H1 (cell line): Measurements from ENCODE around the gene CCNA2. TPM values are rescaled to one million over a fixed set of nuclear protein-coding genes. Genes with fewer than 3 reads are reported as not detected.

ENCODE experiments used
- YY1 ChIP-seq: IDR thresholded peaks from 2 replicates; pipeline ENCODE4 v1.6.1; 2011; ENCODE audit warnings: low read depth, mild to moderate bottlenecking, low read length
- polyA plus RNA-seq, 7 experiments: library from polyadenylated mRNA; depleted of rRNA in 3 of 7; stranded (reverse) in 5 of 7; unstranded in 2 of 7; fragments of >200 nt in 5 of 7; fragments of 200-250 nt in 2 of 7; gene quantifications; 1 replicate in 5 of 7; 2 replicates in 1 of 7; 4 replicates in 1 of 7; pipeline versions ENCODE4 v1.2.1 to v1.2.3, GENCODE V29; 2011 to 2013; ENCODE audit warnings: missing spikeins in 2 of 7, mixed read lengths in 2 of 7
- total RNA-seq: library from RNA; stranded (reverse); fragmentation: NEBNext Ultra II Directional; extraction: Animal tissue kit (Norgen Biotek cat#: 25700); gene quantifications from 2 replicates; pipeline ENCODE4 v1.2.1, GENCODE V29; 2021
- TF ChIP-seq, protein P1 (sequence below): IDR thresholded peaks from 2 replicates; pipeline ENCODE4 v1.6.1; 2012; ENCODE audit warnings: inconsistent platforms

The CCNA2 gene
- total and polyA plus RNA-seq, 2 of the 8 experiments (the other 6 are each of a cell fraction or from before 2014, with no cell fraction given), result 42.1 to 98.6 TPM

DNA sequence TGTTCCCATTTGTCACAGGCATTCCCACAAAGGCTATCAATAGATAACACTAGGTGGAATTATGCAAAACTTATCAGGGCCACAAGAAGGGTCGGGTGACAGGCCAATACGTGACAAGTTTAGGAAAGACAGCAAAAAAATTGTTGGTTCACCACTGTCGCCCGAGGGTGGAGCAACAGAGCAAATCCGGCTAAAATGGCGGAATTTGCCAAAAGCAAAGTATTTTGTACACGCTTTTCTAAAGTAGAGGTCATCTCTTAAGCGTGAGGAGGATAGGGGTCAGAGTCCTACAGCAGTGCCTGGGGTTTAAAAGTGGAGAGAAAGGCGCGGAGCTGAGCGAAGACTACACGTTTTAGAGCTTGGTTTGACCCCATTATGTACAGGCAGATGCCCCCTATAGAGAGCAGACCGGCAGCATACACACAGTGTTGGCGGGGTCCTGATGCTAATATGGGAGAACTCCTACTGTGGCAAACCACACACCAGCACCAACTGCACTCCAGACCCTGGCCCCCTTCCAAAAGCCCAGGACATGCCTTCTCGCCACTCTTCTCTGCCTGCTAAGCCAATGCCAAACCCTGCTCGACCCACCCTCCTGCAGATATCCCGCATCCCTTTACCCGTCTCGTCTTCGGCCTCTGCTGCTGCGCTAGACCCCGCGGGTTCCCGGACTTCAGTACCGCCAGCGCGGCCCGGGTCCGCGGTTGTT lies 733 bp downstream of the CCNA2 start (continued):
- TF ChIP-seq, protein P1, sequence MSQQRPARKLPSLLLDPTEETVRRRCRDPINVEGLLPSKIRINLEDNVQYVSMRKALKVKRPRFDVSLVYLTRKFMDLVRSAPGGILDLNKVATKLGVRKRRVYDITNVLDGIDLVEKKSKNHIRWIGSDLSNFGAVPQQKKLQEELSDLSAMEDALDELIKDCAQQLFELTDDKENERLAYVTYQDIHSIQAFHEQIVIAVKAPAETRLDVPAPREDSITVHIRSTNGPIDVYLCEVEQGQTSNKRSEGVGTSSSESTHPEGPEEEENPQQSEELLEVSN, result no peak
- TF ChIP-seq YY1, result peak; percentile 87
